PC-3 (cell line): ENCODE measurements around the gene CYFIP2. TPM values are rescaled to one million over a fixed set of nuclear protein-coding genes. Genes with fewer than 3 reads are reported as not detected.

ENCODE experiments used
- ATAC-seq: fragments of 200-7000 bp; cut with Tn5 transposase; 2 replicates; pipeline ENCODE4 v1.9.1; 2020; ENCODE audit warnings: mild to moderate bottlenecking, moderate library complexity
- BruUV-seq: library from RNA; stranded (reverse); fragments of 400-500 nt; replicated peaks from 2 replicates; lab custom pipeline; 2021; lab: Mats Ljungman, UMichigan
- CTCF ChIA-PET: fragments of 300-600 bp; sonication (Branson Sonifier 250); formaldehyde crosslinking; loops from one replicate; lab custom pipeline; 2022; ENCODE audit warnings: antibody characterized with exemption; lab: Charles Lee
- POLR2A ChIA-PET: fragments of 300-600 bp; sonication (Branson Sonifier 250); formaldehyde crosslinking; loops from one replicate; lab custom pipeline; 2022; ENCODE audit warnings: antibody characterized with exemption; ENCODE audit not compliant: unreplicated experiment; lab: Charles Lee
- DNase-seq: peaks from one replicate; pipeline ENCODE4 v3.0.0-alpha.2; 2015
- H2AFZ ChIP-seq: fragments of 300-600 bp; sonication (generic); 2 replicates; pipeline ENCODE4 v1.6.0; 2016; ENCODE audit warnings: antibody characterized with exemption, low read length
- H3F3A ChIP-seq: fragments of 300-600 bp; sonication (generic); one replicate; pipeline ENCODE4 v1.6.0; 2017; ENCODE audit warnings: antibody characterized with exemption, low read length, control low read depth, mild to moderate bottlenecking; ENCODE audit not compliant: unreplicated experiment
- H3K27ac ChIP-seq: fragments of 300-600 bp; sonication (generic); 2 replicates; pipeline ENCODE4 v1.5.1; 2016; ENCODE audit warnings: mild to moderate bottlenecking, low read length
- H3K27me3 ChIP-seq: fragments of 300-600 bp; sonication (generic); 2 replicates; pipeline ENCODE4 v1.6.1; 2016; ENCODE audit warnings: low read length, mixed read lengths
- H3K36me3 ChIP-seq: fragments of 300-600 bp; sonication (generic); 2 replicates; pipeline ENCODE4 v1.6.1; 2016; ENCODE audit warnings: low read depth, mixed run types, low read length, mixed read lengths
- H3K4me1 ChIP-seq: fragments of 300-600 bp; sonication (generic); 2 replicates; pipeline ENCODE4 v1.5.1; 2016; ENCODE audit warnings: low read length; ENCODE audit not compliant: insufficient read depth
- H3K4me2 ChIP-seq: fragments of 300-600 bp; sonication (generic); 2 replicates; pipeline ENCODE4 v1.6.0; 2016; ENCODE audit warnings: low read length
- H3K4me3 ChIP-seq: fragments of 300-600 bp; sonication (generic); 2 replicates; pipeline ENCODE4 v1.5.1; 2016; ENCODE audit warnings: mild to moderate bottlenecking, low read length, mixed read lengths
- H3K79me2 ChIP-seq: fragments of 300-600 bp; sonication (generic); 2 replicates; pipeline ENCODE4 v1.6.1; 2017; ENCODE audit warnings: low read length, mixed read lengths
- H3K9ac ChIP-seq: fragments of 300-600 bp; sonication (generic); 2 replicates; pipeline ENCODE4 v1.6.0; 2016; ENCODE audit warnings: mild to moderate bottlenecking, low read length
- H3K9me2 ChIP-seq: fragments of 300-600 bp; sonication (generic); replicated peaks from 2 replicates; pipeline ENCODE4 v1.6.1; 2016; ENCODE audit warnings: mixed run types, low read length, mixed read lengths
- H3K9me3 ChIP-seq: fragments of 300-600 bp; sonication (generic); 2 replicates; pipeline ENCODE4 v1.6.1; 2016; ENCODE audit warnings: low read length, mixed read lengths
- H4K20me1 ChIP-seq: fragments of 300-600 bp; sonication (generic); 2 replicates; pipeline ENCODE4 v1.6.1; 2016; ENCODE audit warnings: low read length, mixed read lengths
- EZH2 ChIP-seq: fragments of 300-600 bp; sonication (generic); IDR thresholded peaks from one replicate; pipeline ENCODE4 v1.6.1; 2017; ENCODE audit warnings: antibody characterized with exemption, mild to moderate bottlenecking, low read length; ENCODE audit not compliant: unreplicated experiment
- EZH2phosphoT487 ChIP-seq: fragments of 300-600 bp; sonication (generic); IDR thresholded peaks from 2 replicates; pipeline ENCODE4 v1.6.1; 2018; ENCODE audit warnings: mild to moderate bottlenecking, antibody characterized with exemption, low read length, borderline replicate concordance
- intact Hi-C: fragments of 100-400 bp; cut with micrococcal nuclease; formaldehyde crosslinking; loops from 2 replicates; pipeline ENCODE4 v1.9.0; 2023
- total RNA-seq: library from RNA; depleted of rRNA; stranded (reverse); fragments of >200 nt; gene quantifications from 2 replicates; pipeline ENCODE4 v1.2.3, GENCODE V29; 2014
- TF ChIP-seq, protein P1 (sequence below): fragments of 300-600 bp; sonication (generic); conservative IDR thresholded peaks from 2 replicates; pipeline ENCODE4 v1.5.1; 2017; ENCODE audit warnings: antibody characterized with exemption, low read depth, mild to moderate bottlenecking, low read length

Gene CYFIP2
- total RNA-seq, 1 experiment from 2014 or later, result 36.0 TPM

DNA sequence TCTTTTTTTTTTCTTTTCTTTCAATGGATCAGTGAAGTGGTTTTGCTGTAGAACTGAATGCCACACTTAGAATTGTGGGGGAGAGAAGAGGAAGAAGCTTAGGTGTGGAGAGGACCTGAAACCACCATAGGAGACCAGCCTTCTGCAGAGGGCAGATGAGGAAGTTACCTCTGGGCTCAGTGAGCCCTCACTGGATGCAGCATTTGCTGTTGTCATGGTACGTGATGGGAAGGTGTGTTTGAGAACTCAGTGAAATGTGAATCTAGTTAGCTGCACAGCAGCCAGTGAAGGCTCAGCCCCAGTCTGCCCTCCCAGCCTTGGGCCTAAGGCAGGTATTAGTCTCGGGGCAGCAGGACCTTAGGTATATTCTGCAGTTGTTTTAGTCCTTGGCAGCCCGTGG lies 17.5 kb downstream of the CYFIP2 start:
- ChIA-PET CTCF (no interaction called here), POLR2A (no interaction called here)
- no peaks in the 10 kb centered on the region for H4K20me1 ChIP-seq
- no peaks in the 10 kb centered on the region for H3K9me3 ChIP-seq
- DNase-seq (no peak), ATAC-seq (no peak)
- no peak overlapping the region for H3K4me3 ChIP-seq
- no peak overlapping the region for H3K4me2 ChIP-seq
- intact Hi-C loops, result no loop called here
- no peaks in the 10 kb centered on the region for H3K27me3 ChIP-seq
- no peaks in the 10 kb centered on the region for H3K79me2 ChIP-seq
- no peak for TF ChIP-seq EZH2phosphoT487
- TF ChIP-seq, protein P1, sequence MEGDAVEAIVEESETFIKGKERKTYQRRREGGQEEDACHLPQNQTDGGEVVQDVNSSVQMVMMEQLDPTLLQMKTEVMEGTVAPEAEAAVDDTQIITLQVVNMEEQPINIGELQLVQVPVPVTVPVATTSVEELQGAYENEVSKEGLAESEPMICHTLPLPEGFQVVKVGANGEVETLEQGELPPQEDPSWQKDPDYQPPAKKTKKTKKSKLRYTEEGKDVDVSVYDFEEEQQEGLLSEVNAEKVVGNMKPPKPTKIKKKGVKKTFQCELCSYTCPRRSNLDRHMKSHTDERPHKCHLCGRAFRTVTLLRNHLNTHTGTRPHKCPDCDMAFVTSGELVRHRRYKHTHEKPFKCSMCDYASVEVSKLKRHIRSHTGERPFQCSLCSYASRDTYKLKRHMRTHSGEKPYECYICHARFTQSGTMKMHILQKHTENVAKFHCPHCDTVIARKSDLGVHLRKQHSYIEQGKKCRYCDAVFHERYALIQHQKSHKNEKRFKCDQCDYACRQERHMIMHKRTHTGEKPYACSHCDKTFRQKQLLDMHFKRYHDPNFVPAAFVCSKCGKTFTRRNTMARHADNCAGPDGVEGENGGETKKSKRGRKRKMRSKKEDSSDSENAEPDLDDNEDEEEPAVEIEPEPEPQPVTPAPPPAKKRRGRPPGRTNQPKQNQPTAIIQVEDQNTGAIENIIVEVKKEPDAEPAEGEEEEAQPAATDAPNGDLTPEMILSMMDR, result no peak
- TF ChIP-seq EZH2, result no peak
- H3K9me2 ChIP-seq, result no peaks in the 10 kb centered on the region
- no peak overlapping the region for H2AFZ ChIP-seq
- H3F3A ChIP-seq, result no peaks in the 10 kb centered on the region
- no peaks in the 10 kb centered on the region for H3K36me3 ChIP-seq
- H3K4me1 ChIP-seq, result no peaks in the 10 kb centered on the region
- no peak overlapping the region for H3K9ac ChIP-seq
- H3K27ac ChIP-seq, result no peak overlapping the region
- no TSS peak for BruUV-seq

DNA sequence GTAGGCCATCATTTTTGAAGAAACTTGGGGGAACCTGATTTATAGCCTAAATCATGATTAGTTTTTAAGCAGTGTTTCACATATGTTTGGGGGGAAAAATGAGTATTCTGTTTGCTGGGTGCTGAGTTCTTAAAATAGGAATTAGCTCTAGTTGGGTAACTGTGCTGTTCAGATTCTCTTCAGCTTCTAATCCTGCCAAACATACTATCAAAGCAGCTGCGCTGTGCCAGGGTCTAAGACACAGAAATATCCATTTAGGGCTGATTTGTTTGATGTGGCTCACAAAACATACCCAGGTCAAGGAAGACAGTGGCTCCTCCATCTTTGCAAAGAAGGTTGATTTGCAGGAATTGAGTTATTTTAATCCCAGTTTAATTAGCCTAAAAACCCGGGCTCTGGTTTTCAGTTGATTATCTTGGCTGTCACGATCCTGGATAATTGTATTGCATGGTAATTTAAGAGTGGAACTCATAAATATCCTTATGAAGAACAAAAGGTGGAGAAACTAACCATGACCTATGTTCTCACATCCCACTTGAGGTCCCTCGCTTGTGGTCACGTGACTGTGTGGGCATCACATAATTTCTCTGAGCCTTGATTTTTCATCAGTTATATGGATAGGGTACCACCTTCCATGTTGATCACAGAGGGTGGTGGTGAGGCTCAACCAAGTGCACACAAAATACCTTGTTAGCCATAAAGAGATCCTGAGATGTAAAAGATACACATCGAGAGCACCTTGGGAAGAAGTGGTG lies 18.7 kb downstream of the CYFIP2 start:
- BruUV-seq, result no TSS peak
- intact Hi-C loops, result no loop called here
- DNase-seq (no peak), ATAC-seq (no peak)
- H3K36me3 ChIP-seq, result no peaks in the 10 kb centered on the region
- H3F3A ChIP-seq, result no peaks in the 10 kb centered on the region
- no peaks in the 10 kb centered on the region for H3K27me3 ChIP-seq
- no peak overlapping the region for H3K4me3 ChIP-seq
- H3K79me2 ChIP-seq, result no peaks in the 10 kb centered on the region
- no peaks in the 10 kb centered on the region for H3K4me1 ChIP-seq
- TF ChIP-seq EZH2 (no peak), EZH2phosphoT487 (no peak)
- TF ChIP-seq, protein P1, result no peak
- ChIA-PET POLR2A (no interaction called here), CTCF (no interaction called here)
- no peak overlapping the region for H3K4me2 ChIP-seq
- H3K9me3 ChIP-seq, result no peaks in the 10 kb centered on the region
- H3K9me2 ChIP-seq, result no peaks in the 10 kb centered on the region
- H2AFZ ChIP-seq, result no peak overlapping the region
- no peak overlapping the region for H3K9ac ChIP-seq
- no peak overlapping the region for H3K27ac ChIP-seq
- no peaks in the 10 kb centered on the region for H4K20me1 ChIP-seq

DNA sequence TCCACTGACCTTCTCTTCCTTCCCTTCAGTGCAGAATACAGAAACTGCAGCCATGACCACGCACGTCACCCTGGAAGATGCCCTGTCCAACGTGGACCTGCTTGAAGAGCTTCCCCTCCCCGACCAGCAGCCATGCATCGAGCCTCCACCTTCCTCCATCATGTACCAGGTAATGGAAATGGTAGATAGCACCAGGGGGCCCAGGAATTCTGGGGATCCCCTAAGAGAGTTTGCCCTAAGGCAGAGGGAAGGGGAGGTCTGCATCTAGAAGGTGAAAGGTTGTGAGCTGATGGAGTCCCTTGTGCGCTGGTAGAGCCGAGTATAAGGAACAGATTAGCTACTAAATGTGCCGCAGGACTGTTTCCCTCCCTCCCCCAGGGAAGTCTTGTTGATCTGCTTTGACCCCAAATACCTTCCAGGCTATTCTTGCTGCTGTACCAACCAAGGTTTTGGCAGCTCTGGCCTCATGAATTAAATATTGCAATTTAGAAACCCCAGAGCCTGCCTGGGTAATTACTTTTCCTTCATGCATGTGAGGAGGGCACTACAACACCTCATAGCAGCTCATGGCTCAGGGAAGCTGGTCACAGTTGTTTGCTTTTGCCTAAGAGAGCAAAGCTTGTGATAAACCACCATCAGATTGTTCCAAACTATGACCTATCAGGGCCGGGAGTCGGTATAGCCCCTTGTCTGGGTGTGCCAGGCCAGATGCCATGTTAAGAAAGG lies 19.6 kb downstream of the CYFIP2 start:
- no peaks in the 10 kb centered on the region for H3F3A ChIP-seq
- no peaks in the 10 kb centered on the region for H3K9me2 ChIP-seq
- H3K27ac ChIP-seq, result no peak overlapping the region
- POLR2A ChIA-PET, result no interaction called here
- H3K4me1 ChIP-seq, result no peaks in the 10 kb centered on the region
- no peaks in the 10 kb centered on the region for H4K20me1 ChIP-seq
- H3K9ac ChIP-seq, result no peak overlapping the region
- no peaks in the 10 kb centered on the region for H3K36me3 ChIP-seq
- intact Hi-C loops, result no loop called here
- H3K4me3 ChIP-seq, result no peak overlapping the region
- no peaks in the 10 kb centered on the region for H3K27me3 ChIP-seq
- TF ChIP-seq, protein P1, result no peak
- TF ChIP-seq EZH2 (no peak), EZH2phosphoT487 (no peak)
- no TSS peak for BruUV-seq
- ATAC-seq (no peak), DNase-seq (no peak)
- H3K79me2 ChIP-seq, result no peaks in the 10 kb centered on the region
- no peak overlapping the region for H2AFZ ChIP-seq
- H3K9me3 ChIP-seq, result no peaks in the 10 kb centered on the region
- no peak overlapping the region for H3K4me2 ChIP-seq
- CTCF ChIA-PET, result no interaction called here
